ENCODE measurements around the gene KCNA5.

GRCh38 chr12:5014269-5014668 lies 29.4 kb upstream of the KCNA5 start:
- TF ChIP-seq JUNB (IDR thresholded peaks at IDR 0.05; ENCODE audit: unreplicated experiment): no peak
- TF ChIP-seq CTCF (conservative IDR thresholded peaks at IDR 0.05; ENCODE audit: low read depth in 2 of 2): no peak
- no peak for TF ChIP-seq EZH2phosphoT487 (IDR thresholded peaks at IDR 0.05; ENCODE audit: unreplicated experiment)
- no peak for TF ChIP-seq REST (IDR thresholded peaks at IDR 0.05; ENCODE audit: unreplicated experiment)
- no peak for TF ChIP-seq EZH2 (IDR thresholded peaks at IDR 0.05; ENCODE audit: low read depth, unreplicated experiment)
- no peak for TF ChIP-seq CREB1 (CRISPR knock-in tag; IDR thresholded peaks at IDR 0.05; ENCODE audit: low read depth)
- TF ChIP-seq POLR2AphosphoS5 (IDR thresholded peaks at IDR 0.05; ENCODE audit: low read depth): no peak
- no peak for TF ChIP-seq ETS1 (IDR thresholded peaks at IDR 0.05)
- TF ChIP-seq STAT1 (IDR thresholded peaks at IDR 0.05; ENCODE audit: unreplicated experiment): no peak
- no peak for TF ChIP-seq NANOG (IDR thresholded peaks at IDR 0.05; ENCODE audit: borderline replicate concordance)
- TF ChIP-seq ZNF114 (CRISPR knock-in tag; IDR thresholded peaks at IDR 0.05): no peak
- no peak for TF ChIP-seq ZNF331 (CRISPR knock-in tag; IDR thresholded peaks at IDR 0.05; ENCODE audit: low read depth)
- TF ChIP-seq ZNF462 (CRISPR knock-in tag; IDR thresholded peaks at IDR 0.05): no peak

Measured in GM23338 (cell line).